NOMO-1 treated with dmso at 0.1 percent for 144 hours (cell line): ENCODE results near the gene IFI44L.

ENCODE experiments used
- DNase-seq: peaks from one replicate; lab custom pipeline; 2025; ENCODE audit not compliant: unreplicated experiment; lab: John Stamatoyannopoulos, UW

Gene IFI44L

DNA sequence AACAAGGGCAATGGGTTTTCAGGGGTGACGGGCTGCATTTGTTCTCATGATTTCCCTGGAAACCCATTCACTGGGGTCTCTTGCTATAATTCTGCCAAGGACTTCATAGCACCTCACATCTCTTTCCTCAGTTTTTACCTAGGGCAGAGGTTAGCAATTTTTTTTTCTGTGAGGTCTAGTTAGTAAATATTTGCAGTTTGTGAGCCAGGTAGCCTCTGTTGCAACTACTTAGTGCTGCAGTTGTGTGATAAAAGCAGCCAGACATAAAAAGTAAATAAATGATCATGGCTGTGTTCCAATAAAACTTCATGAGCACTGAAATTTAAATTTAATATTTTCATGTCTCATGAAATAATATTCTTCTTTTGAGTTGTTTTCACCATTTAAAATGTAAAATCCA, 67.1 kb downstream of the IFI44L start:
- DNase-seq, result no peak

DNA sequence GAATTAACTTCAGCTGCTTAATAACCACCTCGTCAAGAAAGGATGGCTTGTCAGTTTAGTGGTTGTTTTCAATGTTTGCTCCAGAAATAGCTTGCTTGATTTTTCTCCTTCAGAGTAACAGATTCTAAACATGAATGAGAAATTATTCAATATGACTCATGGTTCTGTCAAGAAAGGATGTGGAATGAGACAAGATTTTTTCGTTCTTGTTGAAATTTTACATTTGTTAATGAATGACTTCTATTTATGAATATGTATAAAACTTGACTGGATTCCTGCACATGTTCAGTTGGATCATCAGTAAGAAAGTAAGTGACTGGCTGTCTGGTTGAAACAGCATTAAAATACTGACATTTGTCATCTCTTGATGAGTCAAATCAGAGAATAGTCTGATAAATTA, 67.7 kb downstream of the IFI44L start:
- DNase-seq, result no peak

DNA sequence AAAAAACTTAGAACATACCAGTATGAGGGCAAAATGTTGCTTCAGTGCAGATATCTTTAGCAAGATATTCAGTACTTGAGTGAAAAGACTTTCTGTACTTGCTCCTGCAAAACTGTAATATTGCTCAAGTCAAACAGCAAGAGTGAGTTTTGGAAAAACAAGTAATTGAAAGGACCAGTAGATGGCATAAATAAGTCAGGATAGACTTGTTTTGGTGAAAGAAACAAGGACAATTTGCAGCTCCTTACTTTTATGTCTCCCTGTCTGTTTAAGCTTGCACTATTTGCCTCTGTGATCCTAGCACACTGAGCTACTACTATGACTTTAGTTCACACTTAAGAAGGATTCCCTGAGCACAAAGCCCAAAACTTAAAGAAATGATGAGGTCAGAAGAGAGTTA, 68.4 kb downstream of the IFI44L start:
- no peak for DNase-seq

DNA sequence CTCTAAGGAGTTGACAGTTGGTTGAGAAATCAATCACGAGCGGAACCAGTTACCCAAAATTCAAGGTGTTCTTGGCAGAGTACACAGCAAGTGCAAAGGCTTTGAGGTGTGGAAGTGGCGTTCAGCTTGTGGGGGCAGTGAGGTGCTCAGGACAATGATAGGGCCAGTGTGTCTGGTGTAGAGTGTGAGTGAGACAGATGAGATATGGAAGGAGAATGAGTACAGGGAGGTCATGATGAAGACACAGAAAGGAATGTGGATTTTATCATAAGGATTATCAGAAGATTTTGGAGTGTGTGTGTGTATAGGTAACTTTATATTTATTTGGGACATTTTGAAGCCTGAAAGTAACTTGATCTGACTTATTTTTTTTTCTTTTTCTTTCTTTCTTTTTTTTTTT, 70.3 kb downstream of the IFI44L start:
- no peak for DNase-seq

DNA sequence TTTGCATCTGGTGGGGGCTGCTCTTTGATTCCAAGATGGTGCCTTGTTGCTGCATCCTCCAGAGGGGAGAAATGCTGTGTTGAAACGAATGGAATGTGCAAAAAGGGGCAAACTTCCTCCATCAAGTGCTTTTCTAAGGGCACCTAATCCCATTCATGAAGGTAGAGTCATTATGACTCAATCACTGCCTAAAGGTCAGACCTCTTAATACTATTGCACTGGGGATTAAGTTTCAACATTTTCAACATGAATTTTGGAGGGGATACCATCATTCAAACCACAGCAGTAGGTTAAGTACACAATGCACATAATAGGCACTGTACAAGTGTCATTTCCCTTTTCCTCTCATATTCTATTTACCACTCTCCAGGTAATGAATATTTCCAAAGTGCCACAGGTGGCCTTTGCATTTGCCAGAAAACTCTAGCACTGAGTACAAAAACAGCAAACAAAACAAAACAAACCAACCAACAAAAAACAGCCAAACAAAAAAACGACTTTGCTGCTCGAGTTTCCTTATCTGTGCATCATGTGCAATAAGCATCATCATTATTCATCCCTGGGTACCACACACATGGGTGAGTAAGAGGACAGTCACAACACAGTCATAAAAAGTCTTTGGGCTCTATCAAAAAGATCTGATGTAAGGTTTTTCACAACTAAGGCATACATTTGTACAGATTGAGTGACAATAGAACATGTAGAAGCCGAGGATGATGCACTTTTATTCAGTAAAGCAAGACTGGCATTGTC, 71.9 kb downstream of the IFI44L start:
- no peak for DNase-seq
